Progenitor cell of endocrine pancreas (in vitro differentiated cells): Measurements from ENCODE around the gene AK8. TPM values are rescaled to one million over a fixed set of nuclear protein-coding genes. Genes with fewer than 3 reads are reported as not detected.

Experiments
- DNase-seq: peaks from one replicate; pipeline ENCODE4 v3.0.0; 2021; ENCODE audit warnings: low spot score; ENCODE audit not compliant: unreplicated experiment
- H3K27ac Mint-ChIP-seq: 2 replicates; pipeline ENCODE4 v1.8.0; 2021; ENCODE audit warnings: mild to moderate bottlenecking, moderate library complexity, mixed read lengths
- H3K27me3 Mint-ChIP-seq: 2 replicates; pipeline ENCODE4 v1.8.0; 2021; ENCODE audit warnings: mixed read lengths
- H3K36me3 Mint-ChIP-seq: 2 replicates; pipeline ENCODE4 v1.8.0; 2022; ENCODE audit warnings: mixed read lengths; ENCODE audit not compliant: insufficient read depth
- H3K4me1 Mint-ChIP-seq: 2 replicates; pipeline ENCODE4 v1.8.0; 2021; ENCODE audit warnings: low read depth, mixed read lengths
- H3K4me3 Mint-ChIP-seq: 2 replicates; pipeline ENCODE4 v1.8.0; 2021; ENCODE audit warnings: low read depth, mild to moderate bottlenecking, moderate library complexity, mixed read lengths
- H3K9me3 Mint-ChIP-seq: 2 replicates; pipeline ENCODE4 v1.8.0; 2021; ENCODE audit warnings: low read depth, mixed read lengths
- CTCF ChIP-seq: fragments of 200-600 bp; sonication (generic); IDR thresholded peaks from one replicate; pipeline ENCODE4 v1.5.0; 2021; ENCODE audit warnings: antibody characterized with exemption, mild to moderate bottlenecking; ENCODE audit not compliant: unreplicated experiment
- total RNA-seq: library from RNA; stranded (reverse); gene quantifications from 2 replicates; pipeline ENCODE4 v1.2.1, GENCODE V29; 2021

The AK8 gene
- total RNA-seq, 1 donor from 2014 or later, result 1.9 TPM

GRCh38 chr9:132903574-132904492 lies 25.7 kb upstream of the AK8 start:
- Mint-ChIP-seq H3K36me3 (peaks cover 13% of the 10 kb centered on the region), H3K27ac (peak overlapping the region; percentile 57), H3K9me3 (no peaks in the 10 kb centered on the region), H3K27me3 (no peaks in the 10 kb centered on the region), H3K4me1 (no peaks in the 10 kb centered on the region), H3K4me3 (no peak overlapping the region)
- DNase-seq, result no peak
- no peak for TF ChIP-seq CTCF

GRCh38 chr9:132901858-132902831 lies 24.1 kb upstream of the AK8 start:
- Mint-ChIP-seq H3K4me3 (no peak overlapping the region), H3K27me3 (no peaks in the 10 kb centered on the region), H3K27ac (no peak overlapping the region), H3K36me3 (peaks cover 14% of the 10 kb centered on the region), H3K4me1 (no peaks in the 10 kb centered on the region), H3K9me3 (no peaks in the 10 kb centered on the region)
- peak; percentile 63 for DNase-seq
- TF ChIP-seq CTCF, result peak; percentile 87

- no peaks in the 10 kb centered on the region for H3K27me3 Mint-ChIP-seq
- peaks cover 18% of the 10 kb centered on the region for H3K36me3 Mint-ChIP-seq
- no peak overlapping the region for H3K27ac Mint-ChIP-seq
- no peaks in the 10 kb centered on the region for H3K9me3 Mint-ChIP-seq
- H3K4me1 Mint-ChIP-seq, result peaks cover 4% of the 10 kb centered on the region
- DNase-seq, result no peak
- no peak for TF ChIP-seq CTCF
- no peak overlapping the region for H3K4me3 Mint-ChIP-seq
These were observed 20.0 kb upstream of the AK8 start for GRCh38 chr9:132898051-132898450.

GRCh38 chr9:132896906-132897305 lies 18.8 kb upstream of the AK8 start:
- DNase-seq, result no peak
- Mint-ChIP-seq H3K4me3 (no peak overlapping the region), H3K36me3 (peaks cover 15% of the 10 kb centered on the region), H3K4me1 (peaks cover 9% of the 10 kb centered on the region), H3K27me3 (no peaks in the 10 kb centered on the region), H3K27ac (no peak overlapping the region), H3K9me3 (no peaks in the 10 kb centered on the region)
- TF ChIP-seq CTCF, result no peak

- peaks cover 13% of the 10 kb centered on the region for H3K36me3 Mint-ChIP-seq
- H3K4me3 Mint-ChIP-seq, result no peak overlapping the region
These were observed 18.2 kb upstream of the AK8 start for GRCh38 chr9:132896264-132896663.

More at GRCh38 chr9:132896264-132896663, 18.2 kb upstream of the AK8 start:
- H3K27me3 Mint-ChIP-seq, result no peaks in the 10 kb centered on the region
- TF ChIP-seq CTCF, result no peak
- no peak for DNase-seq
- peaks cover 9% of the 10 kb centered on the region for H3K4me1 Mint-ChIP-seq
- no peaks in the 10 kb centered on the region for H3K9me3 Mint-ChIP-seq
- no peak overlapping the region for H3K27ac Mint-ChIP-seq
